ENCODE results near the gene PEBP1.

Gene PEBP1

GRCh38 chr12:118135788-118136558 is at the start of gene PEBP1:
TSS of gene PEBP1 (plus strand) at chr12:118136124. CDS start at chr12:118136210, 86 bp downstream.
- Mint-ChIP-seq H3K27me3 (ENCODE audit: low read depth, poor library complexity) (no peaks in the 10 kb centered on the region), H3K4me1 (peaks cover 22% of the 10 kb centered on the region), H3K4me3 (peak within 1 kb of the TSS; percentile 89), H3K27ac (peak within 1 kb of the TSS; percentile 54), H3K36me3 (ENCODE audit: low read depth) (peaks cover 25% of the 10 kb centered on the region), H3K9me3 (no peaks in the 10 kb centered on the region)
- peak; percentile 94 for DNase-seq
- TF ChIP-seq CTCF (IDR thresholded peaks at IDR 0.05), result no peak

GRCh38 chr12:118089782-118090181 is 46.1 kb upstream of the PEBP1 start:
- Mint-ChIP-seq H3K27ac (peak overlapping the region; percentile 24), H3K36me3 (ENCODE audit: low read depth) (peaks cover 4% of the 10 kb centered on the region), H3K4me3 (no peak overlapping the region), H3K9me3 (no peaks in the 10 kb centered on the region), H3K4me1 (peaks cover 5% of the 10 kb centered on the region), H3K27me3 (ENCODE audit: low read depth, poor library complexity) (no peaks in the 10 kb centered on the region)
- TF ChIP-seq CTCF (IDR thresholded peaks at IDR 0.05), result no peak
- DNase-seq, result no peak

GRCh38 chr12:118094039-118094438 is 41.9 kb upstream of the PEBP1 start:
- Mint-ChIP-seq H3K4me1 (peaks cover 11% of the 10 kb centered on the region), H3K27ac (no peak overlapping the region), H3K9me3 (no peaks in the 10 kb centered on the region), H3K27me3 (ENCODE audit: low read depth, poor library complexity) (no peaks in the 10 kb centered on the region), H3K4me3 (no peak overlapping the region), H3K36me3 (ENCODE audit: low read depth) (peaks cover 4% of the 10 kb centered on the region)
- DNase-seq, result no peak
- no peak for TF ChIP-seq CTCF (IDR thresholded peaks at IDR 0.05)

GRCh38 chr12:118098401-118098800 is 37.5 kb upstream of the PEBP1 start:
- peaks cover 13% of the 10 kb centered on the region for H3K4me1 Mint-ChIP-seq
- peaks cover 4% of the 10 kb centered on the region for H3K36me3 Mint-ChIP-seq (ENCODE audit: low read depth)
- TF ChIP-seq CTCF (IDR thresholded peaks at IDR 0.05), result no peak
- no peaks in the 10 kb centered on the region for H3K9me3 Mint-ChIP-seq
- no peak overlapping the region for H3K4me3 Mint-ChIP-seq
- DNase-seq, result no peak
- H3K27ac Mint-ChIP-seq, result no peak overlapping the region
- peaks cover 2% of the 10 kb centered on the region for H3K27me3 Mint-ChIP-seq (ENCODE audit: low read depth, poor library complexity)

GRCh38 chr12:118098911-118099671 is 36.8 kb upstream of the PEBP1 start:
- peaks cover 4% of the 10 kb centered on the region for H3K36me3 Mint-ChIP-seq (ENCODE audit: low read depth)
- TF ChIP-seq CTCF (IDR thresholded peaks at IDR 0.05), result no peak
- peaks cover 2% of the 10 kb centered on the region for H3K27me3 Mint-ChIP-seq (ENCODE audit: low read depth, poor library complexity)
- no peak for DNase-seq
- H3K27ac Mint-ChIP-seq, result no peak overlapping the region
- H3K4me1 Mint-ChIP-seq, result peaks cover 13% of the 10 kb centered on the region
- H3K4me3 Mint-ChIP-seq, result no peak overlapping the region
- no peaks in the 10 kb centered on the region for H3K9me3 Mint-ChIP-seq
